HEK293 (cell line): ENCODE data around the gene CRY2.

Experiments used
- GLIS1 ChIP-seq: fragments of 450-650 bp; formaldehyde crosslinking; IDR thresholded peaks from 2 replicates; pipeline ENCODE4 v1.5.1; 2016; ENCODE audit warnings: missing biosample characterization, missing genetic modification characterization
- HOXA7 ChIP-seq: sonication (generic); formaldehyde crosslinking; IDR thresholded peaks from 2 replicates; pipeline ENCODE4 v1.8.1; 2022; ENCODE audit warnings: missing genetic modification reagents, borderline replicate concordance
- KLF16 ChIP-seq: fragments of 450-650 bp; formaldehyde crosslinking; IDR thresholded peaks from 2 replicates; pipeline ENCODE4 v1.5.1; 2017; ENCODE audit warnings: missing biosample characterization, missing genetic modification characterization
- SP3 ChIP-seq: fragments of 450-650 bp; formaldehyde crosslinking; IDR thresholded peaks from 2 replicates; pipeline ENCODE4 v1.5.1; 2016; ENCODE audit warnings: missing biosample characterization, missing genetic modification characterization
- ZBTB7A ChIP-seq: fragments of 450-650 bp; formaldehyde crosslinking; IDR thresholded peaks from 2 replicates; pipeline ENCODE4 v1.5.1; 2016; ENCODE audit warnings: low read depth, missing biosample characterization, missing genetic modification characterization
- ZEB2 ChIP-seq: fragments of 450-650 bp; formaldehyde crosslinking; IDR thresholded peaks from 2 replicates; pipeline ENCODE4 v1.5.1; 2016; ENCODE audit warnings: missing biosample characterization, missing genetic modification characterization
- ZNF140 ChIP-seq: fragments of 450-650 bp; formaldehyde crosslinking; IDR thresholded peaks from 2 replicates; pipeline ENCODE4 v1.5.1; 2016; ENCODE audit warnings: missing biosample characterization, missing genetic modification characterization
- ZNF155 ChIP-seq: fragments of 450-650 bp; formaldehyde crosslinking; IDR thresholded peaks from 2 replicates; pipeline ENCODE4 v1.5.1; 2016; ENCODE audit warnings: missing biosample characterization, missing genetic modification characterization
- ZNF157 ChIP-seq: fragments of 450-650 bp; formaldehyde crosslinking; IDR thresholded peaks from 2 replicates; pipeline ENCODE4 v1.5.1; 2016; ENCODE audit warnings: missing biosample characterization, missing genetic modification characterization
- ZNF266 ChIP-seq: fragments of 450-650 bp; formaldehyde crosslinking; IDR thresholded peaks from 2 replicates; pipeline ENCODE4 v1.5.1; 2016; ENCODE audit warnings: missing biosample characterization, missing genetic modification characterization, low read depth
- ZNF324 ChIP-seq: fragments of 450-650 bp; formaldehyde crosslinking; IDR thresholded peaks from 2 replicates; pipeline ENCODE4 v1.5.1; 2016; ENCODE audit warnings: missing biosample characterization, missing genetic modification characterization
- ZNF341 ChIP-seq: fragments of 450-650 bp; formaldehyde crosslinking; IDR thresholded peaks from 2 replicates; pipeline ENCODE4; 2016; ENCODE audit warnings: low read depth, missing biosample characterization, missing genetic modification characterization
- ZNF501 ChIP-seq: fragments of 450-650 bp; formaldehyde crosslinking; IDR thresholded peaks from 2 replicates; pipeline ENCODE4 v1.5.1; 2016; ENCODE audit warnings: missing biosample characterization, missing genetic modification characterization
- ZNF558 ChIP-seq: fragments of 450-650 bp; formaldehyde crosslinking; IDR thresholded peaks from 2 replicates; pipeline ENCODE4 v1.5.1; 2016; ENCODE audit warnings: missing biosample characterization, missing genetic modification characterization
- ZNF629 ChIP-seq: fragments of 450-650 bp; formaldehyde crosslinking; IDR thresholded peaks from 2 replicates; pipeline ENCODE4 v1.5.1; 2017; ENCODE audit warnings: missing biosample characterization, missing genetic modification characterization
- ZNF768 ChIP-seq: fragments of 450-650 bp; formaldehyde crosslinking; IDR thresholded peaks from 2 replicates; pipeline ENCODE4 v1.5.1; 2018; ENCODE audit warnings: missing biosample characterization, mild to moderate bottlenecking, missing genetic modification characterization
- ZNF791 ChIP-seq: fragments of 450-650 bp; formaldehyde crosslinking; IDR thresholded peaks from 2 replicates; pipeline ENCODE4 v1.5.1; 2016; ENCODE audit warnings: missing biosample characterization, missing genetic modification characterization
- ZXDB ChIP-seq: fragments of 450-650 bp; formaldehyde crosslinking; IDR thresholded peaks from 2 replicates; pipeline ENCODE4 v1.5.1; 2016; ENCODE audit warnings: missing biosample characterization, missing genetic modification characterization
- TF ChIP-seq, protein P1 (sequence below): fragments of 450-650 bp; formaldehyde crosslinking; IDR thresholded peaks from 2 replicates; pipeline ENCODE4 v1.5.1; 2016; ENCODE audit warnings: missing biosample characterization, missing genetic modification characterization
- TF ChIP-seq, protein P2 (sequence below): fragments of 450-650 bp; formaldehyde crosslinking; IDR thresholded peaks from 2 replicates; pipeline ENCODE4 v1.5.1; 2017; ENCODE audit warnings: missing biosample characterization, missing genetic modification characterization
- TF ChIP-seq, protein P3 (sequence below): fragments of 450-650 bp; formaldehyde crosslinking; IDR thresholded peaks from 2 replicates; pipeline ENCODE4 v1.5.1; 2017; ENCODE audit warnings: missing biosample characterization, missing genetic modification characterization
- TF ChIP-seq, protein P4 (sequence below): fragments of 450-650 bp; formaldehyde crosslinking; IDR thresholded peaks from 2 replicates; pipeline ENCODE4 v1.5.1; 2016; ENCODE audit warnings: missing biosample characterization, missing genetic modification characterization
- TF ChIP-seq, protein P5 (sequence below): fragments of 450-650 bp; formaldehyde crosslinking; conservative IDR thresholded peaks from 2 replicates; pipeline ENCODE4 v1.5.1; 2016; ENCODE audit warnings: low read depth, missing biosample characterization, missing genetic modification characterization
- TF ChIP-seq, protein P6 (sequence below): sonication (generic); formaldehyde crosslinking; IDR thresholded peaks from 2 replicates; pipeline ENCODE4 v1.8.1; 2022; ENCODE audit warnings: mild to moderate bottlenecking, moderate library complexity, missing genetic modification reagents
- TF ChIP-seq, protein P7 (sequence below): fragments of 450-650 bp; formaldehyde crosslinking; IDR thresholded peaks from 2 replicates; pipeline ENCODE4 v1.5.1; 2016; ENCODE audit warnings: missing biosample characterization, missing genetic modification characterization

CRY2 gene

DNA sequence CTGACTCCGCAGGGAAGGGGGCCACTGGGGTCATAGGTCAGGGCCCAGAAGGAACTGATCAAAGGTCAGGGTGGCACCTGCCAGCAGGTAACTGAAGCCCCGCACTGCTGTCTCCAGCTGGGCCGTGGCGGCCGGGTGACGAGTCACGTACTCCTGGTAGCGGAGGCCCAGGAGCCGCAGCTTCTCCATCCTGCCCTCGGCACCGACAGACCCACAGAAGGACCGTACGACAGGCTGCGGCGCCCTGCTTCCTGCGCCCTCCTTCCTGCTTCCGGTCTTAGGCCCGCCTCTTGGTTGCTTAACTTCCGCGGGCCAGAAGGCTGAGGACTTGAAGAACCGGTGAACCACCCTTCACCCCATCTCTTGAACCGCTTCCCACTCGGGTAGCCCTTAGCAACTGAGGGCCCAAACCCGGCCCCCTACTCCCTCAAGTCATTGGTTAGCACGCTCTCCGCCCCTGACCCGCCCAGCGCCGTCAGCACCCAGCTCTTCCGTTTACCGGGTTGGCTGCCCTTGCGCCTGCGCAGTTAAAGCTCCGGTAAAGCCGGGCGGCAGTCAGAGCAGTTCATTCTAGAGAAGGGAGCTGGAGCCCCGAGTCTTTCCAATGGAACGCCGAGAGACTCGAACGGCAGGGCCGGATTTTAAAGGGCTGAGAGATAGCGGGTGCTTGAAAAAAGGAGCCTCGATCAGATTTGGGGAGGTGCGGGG, 70.5 kb downstream of the CRY2 start, which contains the start of gene PEX16 (continued):
- TF ChIP-seq, protein P1, sequence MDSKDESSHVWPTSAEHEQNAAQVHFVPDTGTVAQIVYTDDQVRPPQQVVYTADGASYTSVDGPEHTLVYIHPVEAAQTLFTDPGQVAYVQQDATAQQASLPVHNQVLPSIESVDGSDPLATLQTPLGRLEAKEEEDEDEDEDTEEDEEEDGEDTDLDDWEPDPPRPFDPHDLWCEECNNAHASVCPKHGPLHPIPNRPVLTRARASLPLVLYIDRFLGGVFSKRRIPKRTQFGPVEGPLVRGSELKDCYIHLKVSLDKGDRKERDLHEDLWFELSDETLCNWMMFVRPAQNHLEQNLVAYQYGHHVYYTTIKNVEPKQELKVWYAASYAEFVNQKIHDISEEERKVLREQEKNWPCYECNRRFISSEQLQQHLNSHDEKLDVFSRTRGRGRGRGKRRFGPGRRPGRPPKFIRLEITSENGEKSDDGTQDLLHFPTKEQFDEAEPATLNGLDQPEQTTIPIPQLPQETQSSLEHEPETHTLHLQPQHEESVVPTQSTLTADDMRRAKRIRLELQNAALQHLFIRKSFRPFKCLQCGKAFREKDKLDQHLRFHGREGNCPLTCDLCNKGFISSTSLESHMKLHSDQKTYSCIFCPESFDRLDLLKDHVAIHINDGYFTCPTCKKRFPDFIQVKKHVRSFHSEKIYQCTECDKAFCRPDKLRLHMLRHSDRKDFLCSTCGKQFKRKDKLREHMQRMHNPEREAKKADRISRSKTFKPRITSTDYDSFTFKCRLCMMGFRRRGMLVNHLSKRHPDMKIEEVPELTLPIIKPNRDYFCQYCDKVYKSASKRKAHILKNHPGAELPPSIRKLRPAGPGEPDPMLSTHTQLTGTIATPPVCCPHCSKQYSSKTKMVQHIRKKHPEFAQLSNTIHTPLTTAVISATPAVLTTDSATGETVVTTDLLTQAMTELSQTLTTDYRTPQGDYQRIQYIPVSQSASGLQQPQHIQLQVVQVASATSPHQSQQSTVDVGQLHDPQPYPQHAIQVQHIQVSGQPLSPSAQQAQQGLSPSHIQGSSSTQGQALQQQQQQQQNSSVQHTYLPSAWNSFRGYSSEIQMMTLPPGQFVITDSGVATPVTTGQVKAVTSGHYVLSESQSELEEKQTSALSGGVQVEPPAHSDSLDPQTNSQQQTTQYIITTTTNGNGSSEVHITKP, result 0 out of 2 replicates have a peak, but pooled peaks have one; percentile 25
- TF ChIP-seq ZNF791 (tag by site-specific recombination), result no peak
- peak; percentile 51; the same call in 1 of the 2 replicates for TF ChIP-seq ZXDB (tag by site-specific recombination)
- no peak for TF ChIP-seq HOXA7 (CRISPR knock-in tag)
- no peak for TF ChIP-seq ZNF155
- TF ChIP-seq ZEB2 (tag by site-specific recombination), result peak; percentile 86
- TF ChIP-seq, protein P2, sequence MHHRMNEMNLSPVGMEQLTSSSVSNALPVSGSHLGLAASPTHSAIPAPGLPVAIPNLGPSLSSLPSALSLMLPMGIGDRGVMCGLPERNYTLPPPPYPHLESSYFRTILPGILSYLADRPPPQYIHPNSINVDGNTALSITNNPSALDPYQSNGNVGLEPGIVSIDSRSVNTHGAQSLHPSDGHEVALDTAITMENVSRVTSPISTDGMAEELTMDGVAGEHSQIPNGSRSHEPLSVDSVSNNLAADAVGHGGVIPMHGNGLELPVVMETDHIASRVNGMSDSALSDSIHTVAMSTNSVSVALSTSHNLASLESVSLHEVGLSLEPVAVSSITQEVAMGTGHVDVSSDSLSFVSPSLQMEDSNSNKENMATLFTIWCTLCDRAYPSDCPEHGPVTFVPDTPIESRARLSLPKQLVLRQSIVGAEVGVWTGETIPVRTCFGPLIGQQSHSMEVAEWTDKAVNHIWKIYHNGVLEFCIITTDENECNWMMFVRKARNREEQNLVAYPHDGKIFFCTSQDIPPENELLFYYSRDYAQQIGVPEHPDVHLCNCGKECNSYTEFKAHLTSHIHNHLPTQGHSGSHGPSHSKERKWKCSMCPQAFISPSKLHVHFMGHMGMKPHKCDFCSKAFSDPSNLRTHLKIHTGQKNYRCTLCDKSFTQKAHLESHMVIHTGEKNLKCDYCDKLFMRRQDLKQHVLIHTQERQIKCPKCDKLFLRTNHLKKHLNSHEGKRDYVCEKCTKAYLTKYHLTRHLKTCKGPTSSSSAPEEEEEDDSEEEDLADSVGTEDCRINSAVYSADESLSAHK (tag by site-specific recombination), result no peak
- peak; percentile 92 for TF ChIP-seq SP3 (tag by site-specific recombination)
- no peak for TF ChIP-seq ZNF157 (tag by site-specific recombination)
- TF ChIP-seq, protein P3, sequence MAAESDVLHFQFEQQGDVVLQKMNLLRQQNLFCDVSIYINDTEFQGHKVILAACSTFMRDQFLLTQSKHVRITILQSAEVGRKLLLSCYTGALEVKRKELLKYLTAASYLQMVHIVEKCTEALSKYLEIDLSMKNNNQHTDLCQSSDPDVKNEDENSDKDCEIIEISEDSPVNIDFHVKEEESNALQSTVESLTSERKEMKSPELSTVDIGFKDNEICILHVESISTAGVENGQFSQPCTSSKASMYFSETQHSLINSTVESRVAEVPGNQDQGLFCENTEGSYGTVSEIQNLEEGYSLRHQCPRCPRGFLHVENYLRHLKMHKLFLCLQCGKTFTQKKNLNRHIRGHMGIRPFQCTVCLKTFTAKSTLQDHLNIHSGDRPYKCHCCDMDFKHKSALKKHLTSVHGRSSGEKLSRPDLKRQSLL (tag by site-specific recombination), result peak; percentile 99
- TF ChIP-seq, protein P4, sequence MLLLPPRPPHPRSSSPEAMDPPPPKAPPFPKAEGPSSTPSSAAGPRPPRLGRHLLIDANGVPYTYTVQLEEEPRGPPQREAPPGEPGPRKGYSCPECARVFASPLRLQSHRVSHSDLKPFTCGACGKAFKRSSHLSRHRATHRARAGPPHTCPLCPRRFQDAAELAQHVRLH (tag by site-specific recombination), result peak; percentile 99
- no peak for TF ChIP-seq ZBTB7A (tag by site-specific recombination)
- TF ChIP-seq ZNF501 (tag by site-specific recombination), result 0 out of 2 replicates have a peak, but pooled peaks have one; percentile 19
- no peak for TF ChIP-seq ZNF140 (tag by site-specific recombination)
- no peak for TF ChIP-seq ZNF768 (tag by site-specific recombination)
- no peak for TF ChIP-seq ZNF324 (tag by site-specific recombination)
- peak; percentile 68; the same call in 1 of the 2 replicates for TF ChIP-seq ZNF558 (tag by site-specific recombination)
- TF ChIP-seq ZNF341, result peak; percentile 89
- TF ChIP-seq, protein P5, sequence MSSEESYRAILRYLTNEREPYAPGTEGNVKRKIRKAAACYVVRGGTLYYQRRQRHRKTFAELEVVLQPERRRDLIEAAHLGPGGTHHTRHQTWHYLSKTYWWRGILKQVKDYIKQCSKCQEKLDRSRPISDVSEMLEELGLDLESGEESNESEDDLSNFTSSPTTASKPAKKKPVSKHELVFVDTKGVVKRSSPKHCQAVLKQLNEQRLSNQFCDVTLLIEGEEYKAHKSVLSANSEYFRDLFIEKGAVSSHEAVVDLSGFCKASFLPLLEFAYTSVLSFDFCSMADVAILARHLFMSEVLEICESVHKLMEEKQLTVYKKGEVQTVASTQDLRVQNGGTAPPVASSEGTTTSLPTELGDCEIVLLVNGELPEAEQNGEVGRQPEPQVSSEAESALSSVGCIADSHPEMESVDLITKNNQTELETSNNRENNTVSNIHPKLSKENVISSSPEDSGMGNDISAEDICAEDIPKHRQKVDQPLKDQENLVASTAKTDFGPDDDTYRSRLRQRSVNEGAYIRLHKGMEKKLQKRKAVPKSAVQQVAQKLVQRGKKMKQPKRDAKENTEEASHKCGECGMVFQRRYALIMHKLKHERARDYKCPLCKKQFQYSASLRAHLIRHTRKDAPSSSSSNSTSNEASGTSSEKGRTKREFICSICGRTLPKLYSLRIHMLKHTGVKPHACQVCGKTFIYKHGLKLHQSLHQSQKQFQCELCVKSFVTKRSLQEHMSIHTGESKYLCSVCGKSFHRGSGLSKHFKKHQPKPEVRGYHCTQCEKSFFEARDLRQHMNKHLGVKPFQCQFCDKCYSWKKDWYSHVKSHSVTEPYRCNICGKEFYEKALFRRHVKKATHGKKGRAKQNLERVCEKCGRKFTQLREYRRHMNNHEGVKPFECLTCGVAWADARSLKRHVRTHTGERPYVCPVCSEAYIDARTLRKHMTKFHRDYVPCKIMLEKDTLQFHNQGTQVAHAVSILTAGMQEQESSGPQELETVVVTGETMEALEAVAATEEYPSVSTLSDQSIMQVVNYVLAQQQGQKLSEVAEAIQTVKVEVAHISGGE (tag by site-specific recombination), result peak; percentile 92
- TF ChIP-seq ZNF629 (tag by site-specific recombination), result 0 out of 2 replicates have a peak, but pooled peaks have one; percentile 27
- no peak for TF ChIP-seq ZNF266 (tag by site-specific recombination)
- TF ChIP-seq KLF16 (tag by site-specific recombination), result no peak; the same call in 1 of the 2 replicates
- no peak for TF ChIP-seq GLIS1
- TF ChIP-seq, protein P6, sequence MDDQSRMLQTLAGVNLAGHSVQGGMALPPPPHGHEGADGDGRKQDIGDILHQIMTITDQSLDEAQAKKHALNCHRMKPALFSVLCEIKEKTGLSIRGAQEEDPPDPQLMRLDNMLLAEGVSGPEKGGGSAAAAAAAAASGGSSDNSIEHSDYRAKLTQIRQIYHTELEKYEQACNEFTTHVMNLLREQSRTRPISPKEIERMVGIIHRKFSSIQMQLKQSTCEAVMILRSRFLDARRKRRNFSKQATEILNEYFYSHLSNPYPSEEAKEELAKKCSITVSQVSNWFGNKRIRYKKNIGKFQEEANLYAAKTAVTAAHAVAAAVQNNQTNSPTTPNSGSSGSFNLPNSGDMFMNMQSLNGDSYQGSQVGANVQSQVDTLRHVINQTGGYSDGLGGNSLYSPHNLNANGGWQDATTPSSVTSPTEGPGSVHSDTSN, result no peak
- TF ChIP-seq, protein P7, sequence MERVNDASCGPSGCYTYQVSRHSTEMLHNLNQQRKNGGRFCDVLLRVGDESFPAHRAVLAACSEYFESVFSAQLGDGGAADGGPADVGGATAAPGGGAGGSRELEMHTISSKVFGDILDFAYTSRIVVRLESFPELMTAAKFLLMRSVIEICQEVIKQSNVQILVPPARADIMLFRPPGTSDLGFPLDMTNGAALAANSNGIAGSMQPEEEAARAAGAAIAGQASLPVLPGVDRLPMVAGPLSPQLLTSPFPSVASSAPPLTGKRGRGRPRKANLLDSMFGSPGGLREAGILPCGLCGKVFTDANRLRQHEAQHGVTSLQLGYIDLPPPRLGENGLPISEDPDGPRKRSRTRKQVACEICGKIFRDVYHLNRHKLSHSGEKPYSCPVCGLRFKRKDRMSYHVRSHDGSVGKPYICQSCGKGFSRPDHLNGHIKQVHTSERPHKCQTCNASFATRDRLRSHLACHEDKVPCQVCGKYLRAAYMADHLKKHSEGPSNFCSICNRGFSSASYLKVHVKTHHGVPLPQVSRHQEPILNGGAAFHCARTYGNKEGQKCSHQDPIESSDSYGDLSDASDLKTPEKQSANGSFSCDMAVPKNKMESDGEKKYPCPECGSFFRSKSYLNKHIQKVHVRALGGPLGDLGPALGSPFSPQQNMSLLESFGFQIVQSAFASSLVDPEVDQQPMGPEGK (tag by site-specific recombination), result peak; percentile 38; the same call in 1 of the 2 replicates
